ENCODE measurements around the gene QKI. TPM values are rescaled to one million over a fixed set of nuclear protein-coding genes. Genes with fewer than 3 reads are reported as not detected.

QKI gene
- total RNA-seq, 1 donor from 2014 or later = 88.4 TPM

DNA sequence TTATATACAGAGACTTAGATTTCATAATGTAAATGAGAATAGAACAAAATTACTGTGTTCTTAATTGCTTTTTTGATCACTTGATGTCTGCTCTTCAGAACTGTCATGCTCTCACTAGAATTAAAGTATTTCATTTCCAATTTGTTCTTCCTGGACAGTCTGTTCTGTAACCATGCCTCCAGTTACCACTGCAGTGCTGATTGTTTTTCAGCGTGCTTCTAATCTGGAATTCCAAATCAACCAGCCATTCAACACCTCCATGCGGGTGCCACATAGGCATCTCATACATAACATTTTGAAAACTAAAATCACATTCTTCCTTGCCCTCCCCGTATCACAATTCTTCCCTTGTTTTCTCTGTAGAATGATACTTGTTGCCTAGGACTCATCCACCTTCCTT lies 132.8 kb downstream of the QKI start:
- peaks cover 4% of the 10 kb centered on the region for H3K4me1 Mint-ChIP-seq (ENCODE audit: low read depth)
- TF ChIP-seq CTCF (IDR thresholded peaks at IDR 0.05; ENCODE audit: unreplicated experiment) = no peak
- DNase-seq (ENCODE audit: low spot score, unreplicated experiment) = no peak
- no peak overlapping the region for H3K4me3 Mint-ChIP-seq (ENCODE audit: low read depth)
- peaks cover 5% of the 10 kb centered on the region for H3K9me3 Mint-ChIP-seq (ENCODE audit: low read depth)
- H3K36me3 Mint-ChIP-seq (ENCODE audit: insufficient read depth) = peaks cover 14% of the 10 kb centered on the region
- H3K27me3 Mint-ChIP-seq = no peaks in the 10 kb centered on the region
- H3K27ac Mint-ChIP-seq = peak overlapping the region; percentile 2

DNA sequence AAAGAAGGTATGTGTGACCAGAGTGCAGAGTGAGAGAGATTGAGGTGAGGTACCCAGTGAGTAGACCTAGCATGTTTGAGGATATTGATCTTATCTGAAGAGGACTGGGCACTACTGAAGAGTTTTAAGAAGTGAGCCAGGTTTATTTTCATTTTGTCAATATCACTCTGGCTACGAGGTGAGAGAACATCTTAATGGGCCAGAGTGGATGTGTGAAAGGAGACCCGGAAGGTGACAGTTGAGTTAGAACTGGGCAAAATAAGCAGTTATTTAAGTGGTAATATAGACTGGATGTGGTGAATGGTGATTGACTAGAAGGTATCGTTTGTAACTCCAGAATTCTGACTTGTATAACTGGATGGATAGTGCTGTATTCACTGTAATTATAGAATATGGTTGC lies 134.1 kb downstream of the QKI start:
- Mint-ChIP-seq H3K4me3 (ENCODE audit: low read depth) (no peak overlapping the region), H3K27ac (peak overlapping the region; percentile 62), H3K36me3 (ENCODE audit: insufficient read depth) (peaks cover 18% of the 10 kb centered on the region), H3K4me1 (ENCODE audit: low read depth) (peaks cover 4% of the 10 kb centered on the region), H3K9me3 (ENCODE audit: low read depth) (peaks cover 5% of the 10 kb centered on the region), H3K27me3 (no peaks in the 10 kb centered on the region)
- no peak for TF ChIP-seq CTCF (IDR thresholded peaks at IDR 0.05; ENCODE audit: unreplicated experiment)
- DNase-seq (ENCODE audit: low spot score, unreplicated experiment) = no peak

DNA sequence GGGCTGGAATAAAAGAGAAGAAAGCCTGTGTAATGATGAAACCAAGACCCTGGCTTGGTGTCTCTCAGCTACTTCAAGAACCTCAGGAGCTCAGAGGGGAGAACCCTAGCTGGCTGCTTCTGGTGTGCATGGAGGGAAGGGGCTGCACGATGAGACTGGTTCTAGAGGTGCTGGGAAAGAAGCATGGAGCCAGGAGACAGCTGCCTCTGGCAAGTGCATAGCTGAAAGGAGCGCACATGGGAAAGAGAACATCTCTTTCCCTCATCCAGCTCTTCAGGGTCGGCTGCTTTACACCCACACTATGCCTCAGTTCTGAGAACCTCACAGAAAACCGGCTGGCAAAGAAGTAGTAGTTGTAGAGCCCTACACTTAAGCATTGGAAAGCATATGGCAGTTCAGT lies 139.5 kb downstream of the QKI start:
- TF ChIP-seq CTCF (IDR thresholded peaks at IDR 0.05; ENCODE audit: unreplicated experiment) = no peak
- Mint-ChIP-seq H3K9me3 (ENCODE audit: low read depth) (peaks cover 15% of the 10 kb centered on the region), H3K36me3 (ENCODE audit: insufficient read depth) (peaks cover 43% of the 10 kb centered on the region), H3K4me1 (ENCODE audit: low read depth) (no peaks in the 10 kb centered on the region), H3K4me3 (ENCODE audit: low read depth) (no peak overlapping the region), H3K27me3 (no peaks in the 10 kb centered on the region), H3K27ac (no peak overlapping the region)
- DNase-seq (ENCODE audit: low spot score, unreplicated experiment) = no peak

- Mint-ChIP-seq H3K27me3 (no peaks in the 10 kb centered on the region), H3K4me3 (ENCODE audit: low read depth) (no peak overlapping the region), H3K9me3 (ENCODE audit: low read depth) (peaks cover 15% of the 10 kb centered on the region), H3K4me1 (ENCODE audit: low read depth) (no peaks in the 10 kb centered on the region), H3K27ac (no peak overlapping the region), H3K36me3 (ENCODE audit: insufficient read depth) (peaks cover 43% of the 10 kb centered on the region)
- DNase-seq (ENCODE audit: low spot score, unreplicated experiment) = no peak
- peak; percentile 46 for TF ChIP-seq CTCF (IDR thresholded peaks at IDR 0.05; ENCODE audit: unreplicated experiment)
These were observed 140.1 kb downstream of the QKI start for GRCh38 chr6:163554663-163555062.

DNA sequence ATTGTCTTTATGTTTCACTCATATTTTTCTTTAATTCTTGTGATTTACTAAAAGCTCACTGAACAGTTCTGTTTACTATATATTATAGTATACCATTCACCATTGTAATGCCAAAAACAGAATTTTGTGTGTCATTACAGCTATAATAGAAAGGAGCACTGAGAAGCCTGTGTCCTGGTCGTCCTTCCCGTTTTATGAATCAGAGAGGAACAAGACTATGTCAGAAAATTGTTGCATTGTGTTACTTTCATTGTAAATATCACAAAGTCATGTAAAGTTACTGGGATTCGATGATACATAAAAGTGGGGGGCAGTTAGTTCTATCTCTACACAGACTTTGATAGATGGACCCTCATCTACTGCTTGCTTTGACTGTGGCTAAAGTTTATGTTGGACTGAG lies 145.1 kb downstream of the QKI start:
- H3K27me3 Mint-ChIP-seq = no peaks in the 10 kb centered on the region
- H3K4me1 Mint-ChIP-seq (ENCODE audit: low read depth) = no peaks in the 10 kb centered on the region
- H3K4me3 Mint-ChIP-seq (ENCODE audit: low read depth) = no peak overlapping the region
- peaks cover 10% of the 10 kb centered on the region for H3K9me3 Mint-ChIP-seq (ENCODE audit: low read depth)
- peaks cover 36% of the 10 kb centered on the region for H3K36me3 Mint-ChIP-seq (ENCODE audit: insufficient read depth)
- no peak overlapping the region for H3K27ac Mint-ChIP-seq
- TF ChIP-seq CTCF (IDR thresholded peaks at IDR 0.05; ENCODE audit: unreplicated experiment) = no peak
- DNase-seq (ENCODE audit: low spot score, unreplicated experiment) = no peak

All from progenitor cell of endocrine pancreas (in vitro differentiated cells).